Esophagus squamous epithelium (tissue), 4 donors: Measurements from ENCODE around the gene STK11.

Source experiments
- POLR2A ChIP-seq, 4 donors: fragments of 450-650 bp; IDR thresholded peaks; one replicate each; pipeline ENCODE4 v1.6.1; 2017; ENCODE audit warnings: antibody characterized with exemption in 4 of 4, mild to moderate bottlenecking in 4 of 4, moderate library complexity in 3 of 4
- TF ChIP-seq, protein P1 (sequence below), 6 experiments: fragments of 450-650 bp in 4 of 6; fragments of 200-600 bp in 2 of 6; sonication (generic) in 2 of 6; IDR thresholded peaks; one replicate each; pipeline ENCODE4 v1.5.1; 2016 to 2019; ENCODE audit warnings: antibody characterized with exemption in 6 of 6, mild to moderate bottlenecking in 4 of 6, moderate library complexity in 4 of 6

GRCh38 chr19:1259206-1259875, 53.8 kb downstream of the STK11 start:
- TF ChIP-seq, protein P1, sequence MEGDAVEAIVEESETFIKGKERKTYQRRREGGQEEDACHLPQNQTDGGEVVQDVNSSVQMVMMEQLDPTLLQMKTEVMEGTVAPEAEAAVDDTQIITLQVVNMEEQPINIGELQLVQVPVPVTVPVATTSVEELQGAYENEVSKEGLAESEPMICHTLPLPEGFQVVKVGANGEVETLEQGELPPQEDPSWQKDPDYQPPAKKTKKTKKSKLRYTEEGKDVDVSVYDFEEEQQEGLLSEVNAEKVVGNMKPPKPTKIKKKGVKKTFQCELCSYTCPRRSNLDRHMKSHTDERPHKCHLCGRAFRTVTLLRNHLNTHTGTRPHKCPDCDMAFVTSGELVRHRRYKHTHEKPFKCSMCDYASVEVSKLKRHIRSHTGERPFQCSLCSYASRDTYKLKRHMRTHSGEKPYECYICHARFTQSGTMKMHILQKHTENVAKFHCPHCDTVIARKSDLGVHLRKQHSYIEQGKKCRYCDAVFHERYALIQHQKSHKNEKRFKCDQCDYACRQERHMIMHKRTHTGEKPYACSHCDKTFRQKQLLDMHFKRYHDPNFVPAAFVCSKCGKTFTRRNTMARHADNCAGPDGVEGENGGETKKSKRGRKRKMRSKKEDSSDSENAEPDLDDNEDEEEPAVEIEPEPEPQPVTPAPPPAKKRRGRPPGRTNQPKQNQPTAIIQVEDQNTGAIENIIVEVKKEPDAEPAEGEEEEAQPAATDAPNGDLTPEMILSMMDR (IDR thresholded peaks at IDR 0.05): no peak
- TF ChIP-seq POLR2A (IDR thresholded peaks at IDR 0.05): peak in 2 of 4 donors; percentile 23 to 75
